Naive B cell (primary cell): ENCODE data around the gene MSRB3. TPM values are rescaled to one million over a fixed set of nuclear protein-coding genes. Genes with fewer than 3 reads are reported as not detected.
"Not testable (repeated sequence)": the region's sequence is repeated elsewhere in the genome, so short reads cannot be mapped to it uniquely, and the experiment has no call there.

Experiments used
- ATAC-seq, 2 donors: fragments of 150-1000 bp; cut with Tn5 transposase; 2 replicates each; pipeline ENCODE4 v1.10.0; 2021; ENCODE audit warnings: low read depth in 2 of 2, mild to moderate bottlenecking in 2 of 2, moderate library complexity in 2 of 2
- DNase-seq: peaks from one replicate; pipeline ENCODE4 v3.0.0; 2022
- H3K27ac Mint-ChIP-seq, 6 donors: one replicate each; pipeline ENCODE4 v1.8.0; 2020 to 2022; ENCODE audit warnings: mild to moderate bottlenecking in 6 of 6, mixed read lengths in 6 of 6, moderate library complexity in 5 of 6, inconsistent platforms in 2 of 6
- H3K27me3 Mint-ChIP-seq, 3 donors: one replicate each; pipeline ENCODE4 v1.8.0; 2021 to 2022; ENCODE audit warnings: mixed read lengths in 3 of 3, mild to moderate bottlenecking in 1 of 3
- H3K36me3 Mint-ChIP-seq, 2 donors: one replicate each; pipeline ENCODE4 v1.8.0; 2020 to 2022; ENCODE audit warnings: mixed read lengths in 2 of 2, inconsistent platforms in 1 of 2, mild to moderate bottlenecking in 1 of 2
- H3K4me1 Mint-ChIP-seq, 3 donors: one replicate each; pipeline ENCODE4 v1.8.0; 2020 to 2022; ENCODE audit warnings: mixed read lengths in 3 of 3, inconsistent platforms in 1 of 3, mild to moderate bottlenecking in 1 of 3, moderate library complexity in 1 of 3
- H3K4me3 Mint-ChIP-seq, 8 donors: one replicate each; pipeline ENCODE4 v1.8.0; 2020 to 2022; ENCODE audit warnings: mild to moderate bottlenecking in 8 of 8, mixed read lengths in 8 of 8, moderate library complexity in 8 of 8, inconsistent platforms in 2 of 8
- H3K9me3 Mint-ChIP-seq, 7 donors: one replicate each; pipeline ENCODE4 v1.8.0; 2020 to 2022; ENCODE audit warnings: mixed read lengths in 7 of 7, mild to moderate bottlenecking in 5 of 7, inconsistent platforms in 2 of 7, moderate library complexity in 1 of 7
- polyA plus RNA-seq, 6 donors: library from polyadenylated mRNA; unstranded; fragments of 300-500 nt; fragmentation: Illumina TruSeq; gene quantifications; one replicate each; pipeline ENCODE4 v1.2.3, GENCODE V29; 2021; ENCODE audit warnings: low read depth in 6 of 6

Gene MSRB3
- polyA plus RNA-seq, 6 donors from 2014 or later: 0.23 to 1.2 (median 0.47) TPM; not detected in 1

GRCh38 chr12:65274602-65275272, 3.7 kb upstream of the MSRB3 start:
- Mint-ChIP-seq H3K4me1 (peaks cover 9 to 11% (median 11%) of the 10 kb centered on the region in 3 donors), H3K27ac (no peak overlapping the region), H3K27me3 (peaks cover 21 to 40% (median 22%) of the 10 kb centered on the region in 3 donors), H3K9me3 (no peaks in the 10 kb centered on the region), H3K4me3 (no peak overlapping the region), H3K36me3 (no peaks in the 10 kb centered on the region)
- ATAC-seq: no peak
- DNase-seq: no peak

GRCh38 chr12:65275627-65276026, 2.9 kb upstream of the MSRB3 start:
- no peaks in the 10 kb centered on the region for H3K36me3 Mint-ChIP-seq
- ATAC-seq: no peak
- peaks cover 12 to 15% (median 15%) of the 10 kb centered on the region in 3 donors for H3K4me1 Mint-ChIP-seq
- peaks cover 24 to 44% (median 29%) of the 10 kb centered on the region in 3 donors for H3K27me3 Mint-ChIP-seq
- no peak overlapping the region for H3K27ac Mint-ChIP-seq
- DNase-seq: no peak
- H3K9me3 Mint-ChIP-seq: no peaks in the 10 kb centered on the region
- H3K4me3 Mint-ChIP-seq: no peak overlapping the region

GRCh38 chr12:65276916-65277530, 1.5 kb upstream of the MSRB3 start:
- peaks cover 35 to 43% (median 38%) of the 10 kb centered on the region in 3 donors for H3K27me3 Mint-ChIP-seq
- H3K4me1 Mint-ChIP-seq: peaks cover 12 to 15% (median 15%) of the 10 kb centered on the region in 3 donors
- DNase-seq (no peak), ATAC-seq (no peak)
- no peaks in the 10 kb centered on the region for H3K9me3 Mint-ChIP-seq
- no peak overlapping the region for H3K27ac Mint-ChIP-seq
- H3K4me3 Mint-ChIP-seq: peak overlapping the region in 2 of 8 donors; percentile 30 to 78
- no peaks in the 10 kb centered on the region for H3K36me3 Mint-ChIP-seq

GRCh38 chr12:65277994-65278575, 398 bp upstream of the MSRB3 start:
- Mint-ChIP-seq H3K4me1 (peaks cover 12 to 15% (median 15%) of the 10 kb centered on the region in 3 donors), H3K4me3 (peak overlapping the region; percentile 66 to 91 (median 84)), H3K27ac (peak overlapping the region in 2 of 6 donors; percentile 10 to 61), H3K27me3 (peaks cover 40 to 45% (median 41%) of the 10 kb centered on the region in 3 donors), H3K36me3 (no peaks in the 10 kb centered on the region), H3K9me3 (no peaks in the 10 kb centered on the region)
- ATAC-seq (peak; percentile 31 to 33), DNase-seq (no peak)

GRCh38 chr12:65279369-65280112, 1.1 kb downstream of the MSRB3 start:
- no peak for DNase-seq
- Mint-ChIP-seq H3K4me1 (peaks cover 12 to 15% (median 15%) of the 10 kb centered on the region in 3 donors), H3K27me3 (peaks cover 36 to 47% (median 39%) of the 10 kb centered on the region in 3 donors), H3K4me3 (peak overlapping the region; percentile 66 to 91 (median 82)), H3K27ac (no peak overlapping the region), H3K9me3 (no peaks in the 10 kb centered on the region), H3K36me3 (no peaks in the 10 kb centered on the region)
- ATAC-seq: peak; percentile 11 to 65

- H3K36me3 Mint-ChIP-seq: no peaks in the 10 kb centered on the region
- peak overlapping the region in 2 of 8 donors; percentile 66 to 83 for H3K4me3 Mint-ChIP-seq
- no peaks in the 10 kb centered on the region for H3K9me3 Mint-ChIP-seq
- no peak overlapping the region for H3K27ac Mint-ChIP-seq
- H3K27me3 Mint-ChIP-seq: peaks cover 31 to 41% (median 38%) of the 10 kb centered on the region in 3 donors
- no peak for DNase-seq
- no peak for ATAC-seq
- H3K4me1 Mint-ChIP-seq: peaks cover 12 to 15% (median 15%) of the 10 kb centered on the region in 3 donors
Measured at GRCh38 chr12:65280306-65280705, 1.8 kb downstream of the MSRB3 start.

GRCh38 chr12:65282840-65283239, 4.4 kb downstream of the MSRB3 start:
- DNase-seq (no peak), ATAC-seq (no peak)
- H3K36me3 Mint-ChIP-seq: no peaks in the 10 kb centered on the region
- peaks cover 25 to 40% (median 33%) of the 10 kb centered on the region in 3 donors for H3K27me3 Mint-ChIP-seq
- H3K4me3 Mint-ChIP-seq: no peak overlapping the region
- H3K9me3 Mint-ChIP-seq: no peaks in the 10 kb centered on the region
- H3K4me1 Mint-ChIP-seq: peaks cover 12 to 15% (median 13%) of the 10 kb centered on the region in 3 donors
- no peak overlapping the region for H3K27ac Mint-ChIP-seq

GRCh38 chr12:65285532-65285931, 7.0 kb downstream of the MSRB3 start:
- not testable (repeated sequence) for H3K9me3 Mint-ChIP-seq, ATAC-seq, DNase-seq

GRCh38 chr12:65287426-65287825, 8.9 kb downstream of the MSRB3 start:
- peak overlapping the region in 1 of 6 donors; percentile 74 for H3K27ac Mint-ChIP-seq
- no peak for DNase-seq
- no peak for ATAC-seq

More at GRCh38 chr12:65285532-65285931, 7.0 kb downstream of the MSRB3 start:
- peaks cover 7 to 32% (median 20%) of the 10 kb centered on the region in 3 donors for H3K27me3 Mint-ChIP-seq
- not testable (repeated sequence) for H3K36me3 Mint-ChIP-seq, H3K27ac Mint-ChIP-seq, H3K4me1 Mint-ChIP-seq
- peak overlapping the region in 1 of 8 donors; percentile 22 for H3K4me3 Mint-ChIP-seq

GRCh38 chr12:65292241-65292640, 13.8 kb downstream of the MSRB3 start:
- Mint-ChIP-seq H3K4me3 (no peak overlapping the region), H3K4me1 (peaks cover 0 to 8% (median 7%) of the 10 kb centered on the region in 3 donors), H3K27me3 (peaks cover 0 to 8% (median 6%) of the 10 kb centered on the region in 3 donors), H3K9me3 (peaks cover 0 to 2% (median 0%) of the 10 kb centered on the region in 7 donors), H3K36me3 (no peaks in the 10 kb centered on the region), H3K27ac (no peak overlapping the region)
- ATAC-seq (no peak), DNase-seq (no peak)

More at GRCh38 chr12:65287426-65287825, 8.9 kb downstream of the MSRB3 start:
- no peak overlapping the region for H3K4me3 Mint-ChIP-seq
- no peaks in the 10 kb centered on the region for H3K4me1 Mint-ChIP-seq
- peaks cover 0 to 2% (median 0%) of the 10 kb centered on the region in 7 donors for H3K9me3 Mint-ChIP-seq
- H3K27me3 Mint-ChIP-seq: peaks cover 5 to 18% (median 11%) of the 10 kb centered on the region in 3 donors
- no peaks in the 10 kb centered on the region for H3K36me3 Mint-ChIP-seq

- Mint-ChIP-seq H3K9me3 (peaks cover 0 to 2% (median 0%) of the 10 kb centered on the region in 7 donors), H3K4me1 (peaks cover 0 to 8% (median 7%) of the 10 kb centered on the region in 3 donors), H3K27ac (no peak overlapping the region), H3K4me3 (no peak overlapping the region), H3K36me3 (no peaks in the 10 kb centered on the region), H3K27me3 (peaks cover 0 to 8% (median 0%) of the 10 kb centered on the region in 3 donors)
- ATAC-seq (no peak), DNase-seq (no peak)
Measured at GRCh38 chr12:65293735-65294134, 15.3 kb downstream of the MSRB3 start.

GRCh38 chr12:65294641-65295262, 16.3 kb downstream of the MSRB3 start:
- DNase-seq (no peak), ATAC-seq (no peak)
- Mint-ChIP-seq H3K9me3 (peaks cover 0 to 2% (median 0%) of the 10 kb centered on the region in 7 donors), H3K4me3 (no peak overlapping the region), H3K27me3 (peaks cover 0 to 5% (median 0%) of the 10 kb centered on the region in 3 donors), H3K4me1 (peaks cover 0 to 8% (median 7%) of the 10 kb centered on the region in 3 donors), H3K27ac (no peak overlapping the region), H3K36me3 (no peaks in the 10 kb centered on the region)
